ENCODE results near the gene TAOK3. TPM values are rescaled to one million over a fixed set of nuclear protein-coding genes. Genes with fewer than 3 reads are reported as not detected.
A peak's percentile ranks its signal among the peaks of the same experiment; 100 is the strongest.

Gene TAOK3
- total RNA-seq, 1 donor from 2014 or later = 28.6 TPM

DNA sequence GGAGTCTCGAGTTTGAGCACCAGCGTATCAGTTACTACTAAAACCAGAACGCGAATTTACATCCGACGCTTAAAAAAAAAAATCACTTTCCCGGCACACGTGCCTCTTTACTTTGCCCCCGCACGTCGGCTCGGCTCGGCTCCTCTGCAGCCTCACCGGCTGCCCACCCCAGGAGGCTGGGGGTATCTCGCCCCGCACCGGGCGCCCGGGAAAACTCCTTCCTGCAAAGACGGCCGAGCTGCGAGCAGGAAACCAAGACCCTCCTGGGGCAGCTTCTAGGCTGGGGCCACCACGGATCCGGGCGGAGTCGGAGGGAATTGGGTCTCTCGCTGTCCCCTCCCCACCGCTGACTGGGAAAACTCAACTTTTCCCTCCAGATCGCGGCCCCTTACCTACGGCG, 269.5 kb downstream of the TAOK3 start:
- TF ChIP-seq CTCF (IDR thresholded peaks at IDR 0.05) = no peak
- Mint-ChIP-seq H3K27ac (ENCODE audit: unreplicated experiment) (peak overlapping the region; percentile 76), H3K27me3 (ENCODE audit: unreplicated experiment) (no peaks in the 10 kb centered on the region), H3K4me3 (ENCODE audit: unreplicated experiment) (peak overlapping the region; percentile 87), H3K4me1 (ENCODE audit: unreplicated experiment) (peaks cover 16% of the 10 kb centered on the region), H3K9me3 (ENCODE audit: unreplicated experiment) (no peaks in the 10 kb centered on the region), H3K36me3 (ENCODE audit: unreplicated experiment) (peaks cover 3% of the 10 kb centered on the region)
- no peak for DNase-seq (ENCODE audit: extremely low spot score, unreplicated experiment)

DNA sequence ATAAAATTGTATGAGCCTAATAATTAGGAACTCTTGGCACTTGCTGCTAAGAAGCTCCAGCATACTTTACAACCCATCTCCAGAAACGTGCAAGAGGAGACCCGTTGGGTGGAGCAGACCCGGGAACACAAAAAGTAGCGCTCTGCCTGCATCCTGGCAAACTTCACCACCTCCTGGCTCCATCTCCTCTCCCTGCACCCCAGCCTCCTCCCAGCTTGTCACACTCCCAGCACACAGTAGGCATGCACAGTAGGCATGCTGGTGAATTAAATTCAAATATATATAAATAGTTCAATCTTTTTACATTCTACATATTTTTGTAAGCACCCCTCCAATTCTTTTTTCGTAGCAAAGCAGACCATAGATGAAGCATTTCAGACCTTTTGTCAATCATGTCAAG, 270.1 kb downstream of the TAOK3 start:
- peaks cover 17% of the 10 kb centered on the region for H3K4me1 Mint-ChIP-seq (ENCODE audit: unreplicated experiment)
- no peaks in the 10 kb centered on the region for H3K9me3 Mint-ChIP-seq (ENCODE audit: unreplicated experiment)
- TF ChIP-seq CTCF (IDR thresholded peaks at IDR 0.05) = no peak
- peaks cover 3% of the 10 kb centered on the region for H3K36me3 Mint-ChIP-seq (ENCODE audit: unreplicated experiment)
- no peaks in the 10 kb centered on the region for H3K27me3 Mint-ChIP-seq (ENCODE audit: unreplicated experiment)
- peak overlapping the region; percentile 87 for H3K4me3 Mint-ChIP-seq (ENCODE audit: unreplicated experiment)
- peak overlapping the region; percentile 76 for H3K27ac Mint-ChIP-seq (ENCODE audit: unreplicated experiment)
- DNase-seq (ENCODE audit: extremely low spot score, unreplicated experiment) = no peak

DNA sequence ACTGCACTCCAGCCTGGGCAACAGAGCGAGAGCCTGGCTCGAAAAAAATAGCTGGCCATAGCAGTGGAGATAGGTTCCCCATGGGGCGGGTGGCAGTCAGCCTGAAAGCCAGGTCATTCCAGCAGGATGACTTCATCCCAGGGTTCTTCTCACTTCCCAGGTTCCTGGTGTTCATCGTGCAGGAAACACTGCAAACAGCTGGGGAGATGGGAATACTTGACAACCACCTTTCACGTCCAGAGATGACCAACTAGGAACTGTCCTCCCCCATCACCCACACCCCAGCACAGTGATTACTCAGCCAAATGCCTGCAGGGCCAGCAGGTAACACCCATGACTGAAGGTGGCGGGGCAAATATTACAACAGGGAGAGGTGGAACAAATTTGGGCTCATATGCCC, 270.6 kb downstream of the TAOK3 start:
- Mint-ChIP-seq H3K27ac (ENCODE audit: unreplicated experiment) (no peak overlapping the region), H3K4me1 (ENCODE audit: unreplicated experiment) (peaks cover 17% of the 10 kb centered on the region), H3K27me3 (ENCODE audit: unreplicated experiment) (no peaks in the 10 kb centered on the region), H3K36me3 (ENCODE audit: unreplicated experiment) (peaks cover 3% of the 10 kb centered on the region), H3K4me3 (ENCODE audit: unreplicated experiment) (no peak overlapping the region), H3K9me3 (ENCODE audit: unreplicated experiment) (no peaks in the 10 kb centered on the region)
- DNase-seq (ENCODE audit: extremely low spot score, unreplicated experiment) = no peak
- no peak for TF ChIP-seq CTCF (IDR thresholded peaks at IDR 0.05)

DNA sequence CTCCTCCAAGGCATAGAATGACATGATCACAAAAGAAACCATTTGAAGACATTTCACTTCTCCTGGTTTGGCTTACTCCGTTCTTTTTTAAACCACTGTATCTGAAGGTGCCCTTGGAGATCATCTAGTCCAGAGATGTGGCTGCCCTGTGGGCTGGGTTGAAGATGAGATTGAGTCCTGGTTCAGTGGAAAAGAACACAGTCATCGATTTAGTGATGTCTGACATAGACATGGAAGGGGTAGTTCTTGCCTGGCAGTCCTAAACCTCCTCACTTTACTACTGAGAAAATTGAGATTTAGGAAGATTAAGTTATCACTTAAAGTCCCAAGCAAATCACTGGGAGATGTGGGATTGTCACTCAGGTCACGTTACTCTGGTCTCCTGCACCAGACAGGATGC, 271.7 kb downstream of the TAOK3 start:
- Mint-ChIP-seq H3K27me3 (ENCODE audit: unreplicated experiment) (no peaks in the 10 kb centered on the region), H3K9me3 (ENCODE audit: unreplicated experiment) (no peaks in the 10 kb centered on the region), H3K36me3 (ENCODE audit: unreplicated experiment) (peaks cover 3% of the 10 kb centered on the region), H3K4me3 (ENCODE audit: unreplicated experiment) (no peak overlapping the region), H3K27ac (ENCODE audit: unreplicated experiment) (no peak overlapping the region), H3K4me1 (ENCODE audit: unreplicated experiment) (peaks cover 17% of the 10 kb centered on the region)
- DNase-seq (ENCODE audit: extremely low spot score, unreplicated experiment) = no peak
- no peak for TF ChIP-seq CTCF (IDR thresholded peaks at IDR 0.05)

Other genes with a start within 250 kb of the TAOK3 start
- gene PEBP1, start 236.8 kb downstream of the TAOK3 start, total RNA-seq = 216 and 221 TPM in 2 replicates
- gene SUDS3, start 3.6 kb upstream of the TAOK3 start, total RNA-seq = 33.5 and 35.1 TPM in 2 replicates